ENCODE results near the gene ACY1.

ACY1 gene

DNA sequence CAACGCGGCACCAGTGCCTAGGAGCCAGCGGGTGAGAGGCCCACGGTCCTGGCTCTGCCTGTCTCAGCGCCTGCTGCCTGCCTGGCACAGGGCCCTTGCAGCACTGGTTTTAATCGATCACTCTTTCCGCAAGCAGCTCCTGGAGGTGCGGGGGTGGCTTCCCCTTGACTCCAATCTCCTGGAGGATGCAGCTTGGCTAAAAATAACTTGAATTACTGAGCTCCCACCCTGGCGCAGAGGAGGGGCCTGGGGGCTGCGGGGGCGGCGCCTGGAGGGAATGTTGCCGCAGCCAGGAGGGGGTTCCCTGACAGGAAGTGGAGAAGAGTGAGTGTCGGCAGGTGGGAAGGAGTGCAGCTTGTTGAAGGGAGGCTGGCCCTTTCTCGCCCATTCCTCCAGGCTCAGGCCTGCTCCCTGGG, 22.2 kb downstream of the ACY1 start:
- DNase-seq (ENCODE audit: low read depth in 2 of 2) = no peak

DNA sequence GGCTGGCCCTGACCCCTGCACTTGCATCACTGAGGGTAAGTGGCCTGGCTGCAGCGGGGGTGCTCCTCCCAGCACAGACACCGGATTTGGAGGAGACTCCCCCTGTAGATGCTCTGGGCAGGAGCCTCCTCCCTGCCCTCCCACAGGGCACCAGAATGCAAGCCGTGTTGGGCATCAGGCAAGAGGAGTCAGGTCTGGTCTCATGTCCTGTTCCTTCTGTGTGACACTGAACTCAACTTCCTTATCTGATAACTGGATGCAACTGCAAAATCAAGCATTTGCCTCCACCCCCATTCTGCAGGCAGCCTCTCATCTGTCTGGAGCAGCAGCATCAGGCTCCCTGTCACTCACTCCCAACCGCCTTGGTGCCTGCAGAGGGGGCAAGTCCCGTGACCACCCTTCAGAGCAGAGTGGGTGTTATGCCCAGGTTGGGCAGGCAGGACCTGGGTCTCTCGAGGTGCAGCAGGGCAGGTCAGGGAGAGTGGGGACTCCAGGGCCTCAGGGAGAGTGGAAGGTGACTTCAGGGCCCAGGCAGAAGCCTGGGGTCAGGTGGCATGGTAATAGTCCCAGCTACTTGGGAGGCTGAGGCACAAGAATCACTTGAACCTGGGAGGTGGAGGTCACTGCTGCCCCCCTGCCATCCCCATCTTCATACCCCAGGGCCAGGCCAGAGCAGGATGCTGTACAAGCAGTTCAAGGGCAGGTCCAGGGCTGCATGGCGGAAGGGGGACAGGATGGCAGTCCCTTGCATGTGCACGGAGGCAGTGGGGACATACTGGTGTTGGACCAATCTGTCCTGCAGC, 22.9 kb downstream of the ACY1 start:
- DNase-seq (ENCODE audit: low read depth in 2 of 2) = no peak

DNA sequence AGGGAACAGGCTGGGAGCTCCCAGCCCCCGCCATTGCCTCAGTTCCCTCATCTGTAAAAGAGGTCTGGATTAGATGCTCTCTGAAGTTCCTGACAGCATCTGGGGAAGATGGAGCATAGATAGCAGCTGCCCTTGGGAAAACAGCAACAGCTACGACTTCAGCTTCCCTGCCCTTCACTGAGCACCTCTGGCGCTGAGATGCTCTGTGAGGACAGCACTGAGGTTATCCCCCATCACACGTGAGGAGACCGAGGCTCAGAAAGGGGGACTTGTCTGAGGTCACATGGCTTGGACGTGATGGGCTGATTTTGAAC, 23.4 kb downstream of the ACY1 start:
- no peak for DNase-seq (ENCODE audit: low read depth in 2 of 2)

DNA sequence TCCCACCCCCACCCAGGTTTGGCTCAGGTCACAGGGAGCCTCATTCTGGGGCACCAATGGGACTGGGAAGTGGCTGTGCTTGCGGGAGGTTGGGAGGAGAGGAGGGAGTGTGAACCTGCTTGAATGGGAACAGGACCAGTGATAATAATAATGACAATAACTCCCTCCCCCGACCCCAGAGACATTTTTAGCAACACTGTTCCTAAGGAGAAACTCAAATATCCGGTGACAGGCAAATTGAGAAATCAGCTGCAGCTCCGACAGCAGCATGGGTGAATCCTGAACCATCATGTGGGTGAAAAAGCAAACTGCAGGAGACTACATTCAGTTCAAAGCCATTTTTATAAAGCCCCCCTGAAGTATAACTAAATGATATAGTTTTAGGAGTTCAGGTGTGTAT, 24.0 kb downstream of the ACY1 start:
- DNase-seq (ENCODE audit: low read depth in 2 of 2) = no peak

DNA sequence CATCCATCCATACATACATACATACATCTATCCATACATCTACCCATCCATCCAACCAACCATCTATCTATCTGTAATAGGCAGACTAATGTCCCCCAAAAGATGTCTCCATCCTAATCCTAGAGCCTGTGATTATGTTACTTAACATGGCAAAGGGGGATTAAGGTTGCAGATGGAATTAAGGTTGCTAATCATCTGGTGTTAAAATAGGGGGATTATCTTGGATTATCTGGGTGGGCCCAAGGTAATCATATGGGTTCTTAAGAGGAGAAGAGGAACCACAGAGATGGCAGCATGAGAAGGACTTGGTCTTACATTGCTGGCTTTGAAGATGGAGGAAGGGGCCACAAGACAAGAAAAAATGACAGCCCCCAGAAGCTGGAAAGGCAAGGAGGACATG, 27.1 kb downstream of the ACY1 start:
- DNase-seq (ENCODE audit: low read depth in 2 of 2) = no peak

DNA sequence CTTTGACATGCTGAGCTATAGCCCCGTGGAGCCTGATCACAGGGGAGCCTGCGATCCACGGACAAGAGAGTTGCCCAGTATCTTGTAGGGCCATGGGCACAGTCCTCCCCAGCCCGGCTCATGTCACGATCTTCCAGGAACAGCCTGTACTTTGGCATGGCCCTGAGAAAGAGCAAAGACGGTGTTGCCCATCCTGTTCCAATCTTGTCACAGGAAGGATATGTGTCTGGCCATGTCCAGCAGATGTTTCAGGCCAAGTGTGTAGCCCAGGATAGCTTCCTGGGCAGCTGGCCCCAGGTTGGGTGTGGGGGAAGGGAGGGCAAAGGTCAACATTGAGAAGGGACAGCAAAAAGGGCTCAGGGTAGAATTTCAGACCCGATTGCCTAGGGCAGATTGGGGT, 29.4 kb downstream of the ACY1 start:
- DNase-seq (ENCODE audit: low read depth in 2 of 2) = no peak

DNA sequence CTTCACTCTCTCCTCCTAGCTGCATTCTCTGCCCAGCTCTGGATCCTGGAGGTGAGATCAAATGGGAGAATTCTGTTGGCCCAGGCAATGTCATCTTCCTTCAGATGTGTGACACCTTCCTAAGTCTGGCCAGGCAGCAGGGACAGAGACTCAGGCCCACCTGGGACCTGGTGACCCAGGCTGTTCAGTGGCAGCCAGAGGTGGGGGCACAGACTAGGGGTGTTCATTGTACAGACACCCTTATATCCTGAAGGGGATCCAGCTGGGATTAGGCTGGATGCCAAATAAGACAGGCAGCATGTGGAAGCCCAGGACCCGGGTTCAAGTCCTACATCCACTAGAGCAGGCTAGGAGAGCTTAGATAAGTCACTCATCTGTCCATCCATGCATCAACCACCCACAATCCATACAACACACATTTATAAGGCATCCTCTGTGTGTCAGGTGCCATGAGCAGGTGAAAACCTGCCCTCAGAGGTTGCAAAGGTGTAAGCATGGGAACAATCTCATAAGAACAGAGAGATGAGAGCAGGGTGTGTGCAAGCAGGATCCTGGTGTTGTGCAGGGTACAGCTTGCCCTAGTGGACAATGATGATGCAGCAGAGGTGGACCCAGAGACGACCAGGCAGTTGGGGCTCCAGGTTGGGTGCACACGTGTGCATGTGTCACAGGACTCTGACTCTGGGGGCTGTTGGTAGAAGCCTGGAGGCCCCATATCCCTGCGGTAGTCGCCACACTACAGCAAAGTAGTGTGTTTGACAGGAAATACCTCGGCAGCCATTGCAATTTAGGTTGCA, 30.7 kb downstream of the ACY1 start:
- DNase-seq (ENCODE audit: low read depth in 2 of 2) = no peak

DNA sequence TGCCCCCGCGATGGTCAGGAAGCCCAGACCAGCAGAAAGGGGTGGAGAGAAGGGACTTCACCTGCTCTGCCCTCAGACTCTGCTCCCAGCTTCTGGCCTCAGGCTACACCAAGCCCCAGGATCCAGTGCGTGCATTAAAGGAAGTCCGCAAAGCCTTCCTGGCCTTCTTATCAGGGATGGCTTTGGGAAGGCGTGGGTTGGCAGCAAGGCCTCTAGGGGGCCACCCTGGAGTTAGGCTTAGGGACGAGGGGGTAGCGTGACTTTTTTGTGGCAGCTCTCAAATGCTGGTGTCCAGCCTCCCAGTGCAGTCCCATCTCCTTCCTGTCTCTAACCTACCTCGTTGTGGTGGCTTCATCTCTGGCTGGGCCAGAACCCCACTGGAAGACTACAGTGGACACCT, 31.3 kb downstream of the ACY1 start:
- no peak for DNase-seq (ENCODE audit: low read depth in 2 of 2)

DNA sequence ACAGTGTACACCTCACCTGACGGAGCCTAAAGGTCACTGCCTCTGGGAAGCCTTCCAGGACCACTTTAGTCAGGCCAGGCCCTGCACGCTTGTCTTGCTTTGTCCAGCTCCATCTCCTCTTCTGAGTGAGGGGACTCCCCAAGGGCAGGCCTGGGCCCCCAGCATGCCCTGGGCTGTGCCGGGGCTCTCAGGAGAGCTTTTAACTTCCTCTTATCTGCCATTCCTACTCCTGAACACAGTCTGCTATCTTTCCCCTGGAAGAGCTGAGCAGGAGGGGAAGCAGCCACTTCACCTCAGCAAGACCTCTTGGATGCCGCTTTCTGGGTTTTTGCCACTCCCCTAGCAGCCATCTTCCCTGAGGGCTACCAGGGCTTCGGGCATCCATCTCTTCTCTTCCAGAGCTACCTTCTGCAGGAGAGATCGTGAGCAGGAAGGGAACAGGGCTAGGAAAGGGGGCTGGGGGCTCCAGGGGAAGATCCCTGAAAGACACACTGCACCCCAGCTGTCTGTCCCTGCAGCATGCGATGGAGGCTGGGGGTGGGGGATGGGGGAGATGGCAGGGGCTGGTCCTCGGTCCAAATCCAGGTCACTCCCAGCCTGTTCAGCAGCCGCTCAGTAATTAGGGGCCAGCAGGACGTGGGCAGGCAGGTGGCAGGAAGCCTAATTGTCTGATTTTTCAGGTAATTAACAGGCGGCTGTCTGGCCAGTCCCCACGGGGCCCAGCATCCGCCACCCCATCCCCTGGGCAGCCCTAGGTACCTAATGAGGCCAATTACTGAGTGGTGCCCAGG, 32.3 kb downstream of the ACY1 start:
- DNase-seq (ENCODE audit: low read depth in 2 of 2) = no peak

DNA sequence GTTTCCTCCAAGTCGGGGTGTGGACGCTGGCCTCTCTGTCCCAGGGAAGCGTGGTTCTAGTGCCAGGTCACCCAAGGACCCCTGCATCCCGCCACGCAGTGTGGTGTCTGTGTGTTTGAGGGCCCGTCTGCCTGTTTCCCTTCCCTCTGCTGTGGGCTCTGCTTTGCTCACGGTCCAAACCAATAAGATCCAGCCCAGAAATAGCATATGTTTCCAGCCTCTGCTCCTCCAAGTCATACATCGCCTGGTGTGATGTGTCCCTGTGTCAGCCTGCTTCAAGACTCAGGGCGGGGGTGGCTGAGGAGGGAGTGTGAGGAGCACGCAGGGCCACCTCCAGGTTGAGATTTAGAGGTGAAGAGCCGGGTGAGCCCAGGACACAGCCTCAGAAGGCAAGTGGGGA, 34.3 kb downstream of the ACY1 start:
- no peak for DNase-seq (ENCODE audit: low read depth in 2 of 2)

DNA sequence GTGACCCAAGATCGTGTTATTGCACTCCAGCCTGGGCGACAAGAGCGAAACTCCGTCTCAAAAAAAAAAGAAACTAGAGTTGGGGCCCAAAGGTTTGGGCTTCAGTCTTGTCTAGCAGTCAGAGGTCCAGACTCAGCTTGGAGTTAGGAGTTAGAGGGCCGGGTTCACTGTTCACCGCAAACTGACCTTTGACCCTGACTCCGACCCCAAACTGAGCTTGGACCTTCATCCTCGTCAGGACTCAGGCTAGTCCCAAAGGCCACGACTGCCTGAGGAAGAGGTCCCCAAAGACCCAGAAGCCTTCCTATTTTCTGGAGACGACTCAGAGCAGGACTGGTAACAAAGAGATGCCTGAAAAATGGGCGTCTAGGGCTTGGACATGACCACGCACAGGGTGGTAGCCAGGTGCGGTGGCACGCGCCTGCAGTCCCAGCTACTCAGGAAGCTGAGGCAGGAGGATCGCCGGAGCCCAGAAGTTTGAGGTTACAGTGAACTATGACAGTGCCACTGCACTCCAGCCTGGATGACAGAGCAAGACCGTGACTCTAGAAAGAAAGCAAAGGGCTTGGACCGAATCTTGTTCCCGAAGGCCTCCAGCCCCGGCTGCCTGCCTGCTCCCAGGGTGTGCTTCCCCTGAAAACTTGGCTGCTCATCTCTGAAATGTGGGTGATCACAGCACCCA, 35.1 kb downstream of the ACY1 start:
- no peak for DNase-seq (ENCODE audit: low read depth in 2 of 2)

DNA sequence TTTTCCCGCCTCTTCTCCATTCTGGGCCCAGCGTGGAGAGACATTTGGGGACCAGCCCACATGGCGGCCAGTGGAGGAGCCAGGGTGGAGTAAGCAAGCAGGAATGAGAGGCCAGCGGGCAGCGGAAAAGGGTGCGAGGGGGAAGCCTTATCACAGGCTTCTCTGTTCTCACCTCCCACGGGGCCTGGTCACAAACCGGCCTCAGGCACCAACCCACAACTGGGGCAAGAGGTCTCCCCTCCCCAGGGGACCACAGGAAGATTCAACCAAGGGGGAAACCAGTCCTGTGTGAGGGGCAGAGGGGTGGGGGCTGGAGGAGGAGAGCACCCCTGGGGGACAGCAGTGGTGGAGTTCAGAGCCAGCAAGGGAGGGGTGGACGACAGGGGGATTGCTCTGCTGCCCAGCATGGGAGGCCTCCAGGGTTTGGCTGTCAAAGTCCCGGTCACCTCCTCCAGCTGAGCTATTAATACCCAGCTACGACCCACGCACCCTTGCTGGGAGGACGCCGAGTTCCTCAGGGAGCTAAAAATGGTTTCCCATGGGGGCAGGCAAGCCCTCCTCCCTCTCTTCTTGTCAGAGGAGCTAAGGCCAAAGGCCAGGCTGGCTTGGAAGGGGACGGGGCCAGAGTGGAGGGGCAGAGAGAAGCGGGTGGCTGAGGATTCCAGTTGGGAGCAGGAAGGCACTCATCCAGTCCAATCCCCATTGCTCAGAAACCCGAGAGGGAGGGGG, 36.2 kb downstream of the ACY1 start:
- DNase-seq (ENCODE audit: low read depth in 2 of 2) = no peak

DNA sequence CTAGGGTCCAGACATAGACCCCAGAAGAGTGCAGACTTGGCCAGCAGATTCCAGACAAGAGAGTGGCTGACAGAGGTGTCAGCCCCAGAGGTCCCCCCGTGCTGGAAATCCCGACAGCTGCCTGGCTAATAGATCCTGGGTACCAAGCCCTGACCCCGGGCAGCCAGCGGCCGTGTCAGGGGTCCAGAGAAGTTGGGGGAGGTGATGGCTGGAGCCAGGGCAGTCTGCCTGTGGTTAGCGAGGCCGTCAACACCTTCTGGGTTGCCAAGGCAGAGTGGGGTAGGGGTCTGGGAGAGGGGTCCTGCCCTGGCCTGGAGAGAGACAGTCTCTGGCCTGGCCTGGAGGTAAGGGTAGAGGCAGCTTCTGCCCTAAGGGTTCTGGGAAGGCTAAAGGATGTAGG, 37.5 kb downstream of the ACY1 start:
- DNase-seq (ENCODE audit: low read depth in 2 of 2) = no peak

DNA sequence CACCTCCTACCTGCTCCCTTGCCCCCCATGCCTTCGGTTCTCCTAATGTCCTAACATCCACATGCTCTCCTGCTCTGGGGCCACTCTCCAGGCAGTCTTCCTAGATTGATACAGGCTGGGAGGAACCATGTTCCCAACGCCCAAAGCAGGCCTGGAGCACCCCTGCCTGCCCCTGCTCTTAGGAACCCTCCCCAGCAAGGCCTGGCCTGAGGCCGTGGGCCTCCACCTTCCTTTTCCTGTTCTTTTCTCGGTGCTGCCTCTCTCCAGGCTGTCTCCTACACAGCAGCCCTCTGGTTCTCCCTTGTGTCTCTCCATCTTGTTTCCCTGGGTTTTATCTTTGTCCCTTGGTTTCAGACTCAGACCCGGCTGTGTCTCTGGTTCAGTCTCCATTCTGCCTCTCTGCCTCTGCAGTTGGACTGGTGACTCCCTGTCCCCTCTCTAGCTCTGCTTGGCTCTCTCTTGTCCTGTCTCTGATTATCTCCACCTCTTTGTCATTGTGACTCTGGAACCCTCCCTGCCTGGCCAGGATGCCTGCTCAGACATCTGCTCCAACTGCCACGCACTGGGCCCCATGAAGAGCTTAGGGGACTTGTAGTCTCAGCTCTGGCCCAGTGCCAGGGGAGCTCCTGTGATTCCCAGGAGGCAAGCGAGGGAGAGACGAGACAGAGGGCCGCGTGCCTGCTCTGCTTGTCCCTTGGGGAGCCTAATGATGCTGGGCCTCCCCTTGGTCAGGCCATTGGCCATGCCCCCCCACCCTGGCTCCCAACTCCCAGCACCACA, 38.3 kb downstream of the ACY1 start:
- DNase-seq (ENCODE audit: low read depth in 2 of 2) = no peak

DNA sequence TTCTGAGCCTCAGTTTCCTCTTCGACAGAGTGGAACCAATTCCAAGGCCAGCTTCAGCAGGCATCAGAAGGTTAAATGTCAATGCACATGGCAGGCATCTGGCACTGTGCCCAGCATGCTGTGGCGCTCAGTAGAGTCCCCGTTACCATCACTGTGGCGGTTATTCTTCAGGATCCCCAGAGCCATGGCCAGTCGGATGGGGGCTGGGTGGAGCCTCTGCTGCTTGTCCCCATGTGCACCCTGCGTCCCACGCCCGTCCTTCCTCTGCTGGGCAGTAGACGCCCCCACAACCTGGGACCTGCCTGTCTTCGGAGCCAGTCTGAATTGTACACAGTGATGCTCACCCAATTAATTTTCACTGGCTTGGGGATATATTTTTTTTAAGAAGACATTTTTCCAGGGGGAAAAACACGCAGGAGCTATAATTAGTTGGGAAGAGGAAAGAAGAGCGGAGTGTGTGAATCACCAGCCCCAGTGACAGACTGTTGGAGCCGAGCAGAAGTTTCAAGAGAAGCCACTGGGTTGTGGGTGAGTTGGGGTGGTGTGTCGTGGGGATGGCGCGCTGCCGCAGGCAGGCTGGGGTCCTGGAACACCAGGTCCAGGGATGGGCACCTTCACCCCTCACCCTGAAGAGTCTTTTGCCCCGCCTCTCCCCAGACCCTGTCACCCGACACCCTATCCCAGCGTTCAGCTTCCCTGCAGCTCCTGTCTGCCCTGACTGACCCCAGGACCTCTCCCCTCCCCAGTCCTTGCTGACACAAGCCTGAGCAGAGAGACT, 39.2 kb downstream of the ACY1 start:
- DNase-seq (ENCODE audit: low read depth in 2 of 2) = no peak

DNA sequence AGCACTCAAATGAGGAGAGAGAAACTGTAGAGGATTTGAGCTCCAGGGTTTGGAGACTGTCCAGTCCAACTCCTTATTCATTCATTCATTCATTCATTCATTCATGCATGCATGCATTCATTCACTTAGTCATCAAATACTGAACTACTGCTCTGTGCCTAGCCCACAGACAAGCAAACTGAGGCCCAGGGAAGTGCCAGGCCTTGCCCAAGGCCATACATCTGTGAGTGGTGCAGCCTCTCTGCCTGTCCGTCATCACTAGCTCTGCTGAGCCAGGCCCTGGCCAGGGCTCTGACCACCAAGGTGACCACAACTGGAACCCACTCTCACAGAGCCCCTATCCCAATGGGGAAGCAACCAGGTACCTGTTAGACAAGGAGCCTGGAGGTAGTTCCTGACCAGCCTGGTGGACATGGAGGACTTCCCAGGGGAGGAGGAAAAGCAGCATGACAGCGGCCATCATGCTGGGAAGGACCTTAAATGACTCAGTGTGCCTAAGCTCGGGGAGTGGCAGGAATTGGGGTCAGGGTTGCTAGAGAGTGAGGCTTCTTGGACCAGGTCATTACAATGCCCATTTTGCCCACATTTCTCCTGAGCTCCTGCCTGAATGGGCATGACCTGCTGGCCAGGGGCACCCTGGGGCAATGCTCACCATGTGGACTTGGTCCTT, 39.9 kb downstream of the ACY1 start:
- DNase-seq (ENCODE audit: low read depth in 2 of 2) = no peak

DNA sequence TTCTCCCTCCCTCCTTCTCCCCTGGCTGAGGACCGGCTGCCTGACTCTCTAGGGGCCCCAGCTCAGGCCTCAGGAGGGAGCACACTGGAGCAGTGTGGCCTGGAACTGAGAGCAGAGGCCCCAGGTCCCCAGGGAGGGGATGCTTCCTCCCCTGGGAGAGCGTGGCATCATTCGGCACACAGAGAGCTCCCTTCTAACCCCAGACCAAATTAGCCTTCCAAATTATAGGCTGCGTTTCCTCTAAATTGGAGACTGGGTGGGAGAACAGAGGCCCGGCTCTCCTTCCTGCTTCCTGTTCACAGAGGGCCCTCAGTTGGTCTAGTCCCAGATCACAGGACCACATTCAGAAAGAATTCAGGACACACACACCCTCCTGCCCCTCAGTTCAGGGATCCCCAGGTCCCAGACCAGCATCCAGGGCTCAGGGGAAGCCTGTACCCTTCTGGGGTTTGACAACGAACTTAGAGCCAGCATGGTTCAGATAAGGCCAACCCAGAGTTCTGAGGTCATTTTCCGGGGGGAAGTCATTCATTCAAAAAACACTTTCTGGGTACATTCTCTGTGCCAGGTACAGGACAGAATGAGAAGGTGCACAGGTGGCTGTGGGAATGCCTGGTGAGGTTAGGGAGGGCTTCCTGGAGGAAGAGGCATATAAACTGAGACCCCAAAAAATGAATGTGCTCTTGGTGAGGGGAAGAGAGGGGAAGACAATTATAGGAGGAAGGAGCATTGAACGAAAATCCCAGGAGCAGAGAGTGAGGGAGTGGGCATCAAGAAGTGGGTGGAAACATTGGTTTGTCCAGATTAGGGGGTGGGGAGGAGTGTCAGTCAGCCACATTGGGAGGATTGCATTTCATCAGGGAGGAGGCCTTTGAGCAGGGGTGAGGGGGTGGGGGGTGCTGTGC, 40.8 kb downstream of the ACY1 start:
- DNase-seq (ENCODE audit: low read depth in 2 of 2) = no peak

DNA sequence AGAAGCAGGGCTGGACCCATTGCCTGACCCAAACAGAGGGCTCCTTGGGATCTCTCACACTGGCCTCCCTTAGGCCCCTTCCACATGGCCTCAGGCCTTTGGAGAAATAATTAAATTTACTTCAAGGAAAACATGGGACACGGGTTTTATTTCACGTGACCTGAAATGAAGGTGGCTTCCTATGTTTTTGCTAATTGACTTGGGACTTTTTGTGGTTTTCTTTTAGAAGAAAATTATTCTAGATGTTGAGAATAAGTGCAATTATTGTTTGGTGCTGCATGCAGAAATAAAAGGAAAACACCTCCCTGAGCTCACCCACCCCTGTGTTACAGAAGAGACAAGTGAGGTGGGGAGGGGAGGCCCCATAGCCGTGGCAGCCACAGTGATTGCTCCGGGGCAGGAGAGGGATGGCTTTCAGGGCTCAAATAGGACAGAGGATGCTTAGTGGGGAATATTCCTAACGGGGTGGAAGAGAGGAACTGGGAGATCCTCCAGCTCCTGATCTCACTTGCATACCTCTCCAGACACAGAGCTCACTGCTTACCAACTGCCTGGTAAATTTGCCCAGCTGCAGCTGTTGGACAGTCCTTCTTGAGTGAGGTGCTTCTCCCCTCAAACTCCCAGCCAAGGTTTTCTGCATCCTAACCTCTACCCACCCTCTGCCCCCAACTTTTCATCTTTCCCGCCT, 41.6 kb downstream of the ACY1 start:
- DNase-seq (ENCODE audit: low read depth in 2 of 2) = no peak
